ENCODE results near the gene LIPG.

- TF ChIP-seq POLR2A (IDR thresholded peaks at IDR 0.05; ENCODE audit: low read depth, low read length) = no peak
- no peak for TF ChIP-seq POLR2AphosphoS5 (IDR thresholded peaks at IDR 0.05; ENCODE audit: low read depth, low read length)
- no peak for TF ChIP-seq PAX5 (IDR thresholded peaks at IDR 0.05; ENCODE audit: insufficient read depth, low read length, severe bottlenecking)
Observed at GRCh38 chr18:49596687-49597086, 34.8 kb downstream of the LIPG start.

All from GM12891 (cell line).